Ishikawa (cell line): Measurements from ENCODE around the gene TRAIP.

ENCODE experiments used
- CREB1 ChIP-seq: IDR thresholded peaks from 2 replicates; pipeline ENCODE4 v1.6.1; 2012; ENCODE audit warnings: low read depth
- EGR1 ChIP-seq: IDR thresholded peaks from 2 replicates; pipeline ENCODE4 v1.6.1; 2012
- EP300 ChIP-seq: IDR thresholded peaks from 2 replicates; pipeline ENCODE4 v1.6.1; 2012; ENCODE audit warnings: borderline replicate concordance
- FOXM1 ChIP-seq: IDR thresholded peaks from 2 replicates; pipeline ENCODE4 v1.6.1; 2012; ENCODE audit warnings: low read depth, borderline replicate concordance
- NFIC ChIP-seq: IDR thresholded peaks from 2 replicates; pipeline ENCODE4 v1.6.1; 2012
- RAD21 ChIP-seq: IDR thresholded peaks from 2 replicates; pipeline ENCODE4 v1.6.1; 2012; ENCODE audit warnings: low read depth
- TAF1 ChIP-seq: IDR thresholded peaks from 2 replicates; pipeline ENCODE4 v1.6.1; 2012; ENCODE audit warnings: low read depth, mild to moderate bottlenecking
- TCF12 ChIP-seq: IDR thresholded peaks from 2 replicates; pipeline ENCODE4 v1.6.1; 2012; ENCODE audit warnings: low read depth
- TEAD4 ChIP-seq: IDR thresholded peaks from 2 replicates; pipeline ENCODE4 v1.6.1; 2012
- YY1 ChIP-seq: IDR thresholded peaks from 2 replicates; pipeline ENCODE4 v1.6.1; 2012; ENCODE audit warnings: low read depth
- ZBTB7A ChIP-seq: IDR thresholded peaks from 2 replicates; pipeline ENCODE4 v1.6.1; 2012; ENCODE audit warnings: low read depth
- TF ChIP-seq, protein P1 (sequence below): IDR thresholded peaks from 2 replicates; pipeline ENCODE4 v1.6.1; 2012; ENCODE audit warnings: low read depth, mild to moderate bottlenecking
- TF ChIP-seq, protein P2 (sequence below): IDR thresholded peaks from 2 replicates; pipeline ENCODE4 v1.6.1; 2012
- TF ChIP-seq, protein P3 (sequence below): IDR thresholded peaks from 2 replicates; pipeline ENCODE4 v1.6.1; 2012

Gene TRAIP

GRCh38 chr3:49792371-49793150 lies 63.8 kb downstream of the TRAIP start:
- TF ChIP-seq, protein P1, sequence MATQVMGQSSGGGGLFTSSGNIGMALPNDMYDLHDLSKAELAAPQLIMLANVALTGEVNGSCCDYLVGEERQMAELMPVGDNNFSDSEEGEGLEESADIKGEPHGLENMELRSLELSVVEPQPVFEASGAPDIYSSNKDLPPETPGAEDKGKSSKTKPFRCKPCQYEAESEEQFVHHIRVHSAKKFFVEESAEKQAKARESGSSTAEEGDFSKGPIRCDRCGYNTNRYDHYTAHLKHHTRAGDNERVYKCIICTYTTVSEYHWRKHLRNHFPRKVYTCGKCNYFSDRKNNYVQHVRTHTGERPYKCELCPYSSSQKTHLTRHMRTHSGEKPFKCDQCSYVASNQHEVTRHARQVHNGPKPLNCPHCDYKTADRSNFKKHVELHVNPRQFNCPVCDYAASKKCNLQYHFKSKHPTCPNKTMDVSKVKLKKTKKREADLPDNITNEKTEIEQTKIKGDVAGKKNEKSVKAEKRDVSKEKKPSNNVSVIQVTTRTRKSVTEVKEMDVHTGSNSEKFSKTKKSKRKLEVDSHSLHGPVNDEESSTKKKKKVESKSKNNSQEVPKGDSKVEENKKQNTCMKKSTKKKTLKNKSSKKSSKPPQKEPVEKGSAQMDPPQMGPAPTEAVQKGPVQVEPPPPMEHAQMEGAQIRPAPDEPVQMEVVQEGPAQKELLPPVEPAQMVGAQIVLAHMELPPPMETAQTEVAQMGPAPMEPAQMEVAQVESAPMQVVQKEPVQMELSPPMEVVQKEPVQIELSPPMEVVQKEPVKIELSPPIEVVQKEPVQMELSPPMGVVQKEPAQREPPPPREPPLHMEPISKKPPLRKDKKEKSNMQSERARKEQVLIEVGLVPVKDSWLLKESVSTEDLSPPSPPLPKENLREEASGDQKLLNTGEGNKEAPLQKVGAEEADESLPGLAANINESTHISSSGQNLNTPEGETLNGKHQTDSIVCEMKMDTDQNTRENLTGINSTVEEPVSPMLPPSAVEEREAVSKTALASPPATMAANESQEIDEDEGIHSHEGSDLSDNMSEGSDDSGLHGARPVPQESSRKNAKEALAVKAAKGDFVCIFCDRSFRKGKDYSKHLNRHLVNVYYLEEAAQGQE, result no peak

GRCh38 chr3:49791571-49791970 lies 64.8 kb downstream of the TRAIP start:
- TF ChIP-seq NFIC (no peak), ZBTB7A (no peak)
- TF ChIP-seq, protein P2, sequence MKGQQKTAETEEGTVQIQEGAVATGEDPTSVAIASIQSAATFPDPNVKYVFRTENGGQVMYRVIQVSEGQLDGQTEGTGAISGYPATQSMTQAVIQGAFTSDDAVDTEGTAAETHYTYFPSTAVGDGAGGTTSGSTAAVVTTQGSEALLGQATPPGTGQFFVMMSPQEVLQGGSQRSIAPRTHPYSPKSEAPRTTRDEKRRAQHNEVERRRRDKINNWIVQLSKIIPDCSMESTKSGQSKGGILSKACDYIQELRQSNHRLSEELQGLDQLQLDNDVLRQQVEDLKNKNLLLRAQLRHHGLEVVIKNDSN, result no peak
- TF ChIP-seq, protein P1, result no peak

- TF ChIP-seq FOXM1, result no peak
These were observed 65.5 kb downstream of the TRAIP start for GRCh38 chr3:49790626-49791411.

GRCh38 chr3:49788056-49788455 lies 68.3 kb downstream of the TRAIP start:
- TF ChIP-seq TCF12 (no peak), FOXM1 (no peak), EP300 (no peak), EGR1 (no peak), NFIC (no peak), ZBTB7A (no peak), RAD21 (no peak), CREB1 (no peak), TAF1 (no peak), TEAD4 (no peak)
- TF ChIP-seq, protein P3, sequence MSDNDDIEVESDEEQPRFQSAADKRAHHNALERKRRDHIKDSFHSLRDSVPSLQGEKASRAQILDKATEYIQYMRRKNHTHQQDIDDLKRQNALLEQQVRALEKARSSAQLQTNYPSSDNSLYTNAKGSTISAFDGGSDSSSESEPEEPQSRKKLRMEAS, result no peak
- TF ChIP-seq, protein P1, result no peak

GRCh38 chr3:49787536-49787935 lies 68.8 kb downstream of the TRAIP start:
- no peak for TF ChIP-seq YY1

DNA sequence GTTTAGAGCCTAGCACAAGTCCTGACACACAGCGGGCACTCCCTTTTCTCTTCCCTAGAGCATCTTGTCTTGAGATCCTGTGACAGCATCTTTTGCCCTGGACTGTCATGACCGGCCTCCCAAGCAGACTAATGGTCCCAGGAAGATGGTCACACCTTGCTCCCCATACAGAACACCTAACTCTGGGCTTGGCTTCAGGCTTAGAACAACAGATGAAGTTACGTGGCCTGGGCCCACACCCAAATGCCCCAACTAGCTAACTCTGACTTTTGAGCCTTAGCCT lies 69.2 kb downstream of the TRAIP start:
- no peak for TF ChIP-seq RAD21
